AML-193 (cell line): ENCODE data around the gene MYL4.
A peak's percentile ranks its signal among the peaks of the same experiment; 100 is the strongest.
"Not testable (repeated sequence)": the region's sequence is repeated elsewhere in the genome, so short reads cannot be mapped to it uniquely, and the experiment has no call there.

Experiments
- DNase-seq, 2 experiments: peaks; one replicate each; lab custom pipeline; 2025; lab: John Stamatoyannopoulos, UW

MYL4 gene

DNA sequence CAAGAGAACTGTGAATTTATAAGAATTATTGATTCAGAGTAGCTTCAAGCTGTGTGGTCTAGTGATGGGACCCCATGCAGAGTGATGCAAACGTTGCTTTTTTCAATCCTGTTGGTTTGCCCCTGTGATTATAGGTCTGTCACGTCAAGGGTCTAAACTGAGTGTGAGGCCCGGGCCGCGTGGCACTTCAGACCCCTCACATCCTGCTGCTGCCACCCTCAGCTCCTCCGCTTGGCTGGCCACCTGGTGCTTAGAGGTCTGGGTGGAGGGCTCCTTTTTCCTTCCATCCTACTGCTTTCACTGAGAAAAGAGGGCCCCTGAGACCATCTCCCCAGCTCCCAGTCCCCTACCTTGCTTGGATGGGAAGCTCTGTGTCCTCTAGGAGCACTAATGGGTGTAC lies 12.0 kb downstream of the MYL4 start:
- no peak for DNase-seq

DNA sequence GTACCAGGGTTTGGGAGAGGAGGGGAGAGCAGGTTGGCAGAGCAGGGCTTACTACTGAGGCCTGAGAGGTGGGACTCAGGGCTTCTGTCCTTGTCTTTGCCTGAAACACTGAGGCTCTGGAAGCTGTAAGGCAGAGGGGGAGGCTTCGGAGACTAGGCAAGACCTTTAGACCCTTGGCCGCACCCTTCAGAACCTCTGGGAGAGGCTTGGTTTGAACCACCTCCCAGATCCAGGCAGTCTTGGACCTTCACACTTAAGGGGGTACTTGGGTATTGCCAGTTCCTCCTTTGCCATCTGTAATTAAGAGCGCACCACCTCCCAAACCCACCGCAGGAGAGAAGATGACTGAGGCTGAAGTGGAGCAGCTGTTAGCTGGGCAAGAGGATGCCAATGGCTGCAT lies 12.9 kb downstream of the MYL4 start:
- DNase-seq: no peak

DNA sequence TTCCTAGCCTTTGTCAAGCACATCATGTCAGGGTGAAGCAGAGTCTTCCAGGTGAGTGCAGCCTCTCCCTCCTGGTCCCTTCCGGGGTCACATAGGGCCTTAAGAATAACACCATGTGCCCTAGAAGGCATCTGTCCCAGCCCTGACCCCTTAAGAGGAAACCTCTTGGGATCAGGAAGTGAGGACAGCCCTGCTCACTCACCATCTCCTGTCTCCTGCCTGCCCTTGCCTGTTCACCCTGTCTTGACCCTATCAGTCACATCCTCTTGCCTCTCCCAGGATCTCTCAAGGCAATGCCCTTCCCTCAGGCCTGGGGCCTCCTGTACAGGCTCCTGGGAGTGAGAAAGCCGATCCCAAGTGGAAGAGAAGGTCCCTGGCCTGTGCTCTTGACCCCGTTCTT lies 13.9 kb downstream of the MYL4 start:
- DNase-seq: no peak

DNA sequence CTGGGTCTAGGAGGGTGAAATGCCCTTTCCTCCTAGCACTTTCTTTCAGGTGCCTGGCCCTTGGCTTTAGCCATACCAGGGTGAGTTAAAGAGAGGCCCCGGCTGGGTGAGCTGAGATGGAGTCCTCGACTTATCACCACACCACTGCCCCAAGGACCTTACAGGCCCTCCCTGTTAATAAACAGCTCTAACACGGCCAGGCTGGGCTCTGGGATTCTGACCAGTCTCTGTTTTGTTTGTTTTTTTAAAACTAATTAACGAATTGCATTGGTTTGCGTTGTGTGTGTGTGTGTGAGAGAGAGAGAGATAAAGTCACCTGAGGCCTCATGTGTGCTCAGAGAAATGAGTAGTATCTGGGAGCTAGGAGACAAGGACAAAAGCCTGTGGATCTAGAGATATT lies 14.3 kb downstream of the MYL4 start:
- no peak for DNase-seq

DNA sequence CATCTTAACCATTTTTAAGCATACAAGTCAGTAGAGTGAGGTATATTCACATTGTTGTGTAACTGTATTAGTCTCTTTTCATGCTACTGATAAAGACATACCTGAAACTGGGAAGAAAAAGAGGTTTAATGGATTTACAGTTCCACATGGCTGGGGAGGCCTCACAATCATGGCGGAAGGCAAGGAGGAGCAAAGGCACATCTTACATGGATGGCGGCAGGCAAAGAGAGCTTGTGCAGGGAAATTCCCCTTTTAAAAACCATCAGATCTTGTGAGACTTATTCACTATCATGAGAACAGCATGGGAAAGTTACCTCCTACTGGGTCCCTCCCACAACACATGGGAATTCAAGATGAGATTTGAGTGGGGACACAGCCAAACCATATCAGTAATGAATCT lies 14.9 kb downstream of the MYL4 start:
- DNase-seq: not testable (repeated sequence)

DNA sequence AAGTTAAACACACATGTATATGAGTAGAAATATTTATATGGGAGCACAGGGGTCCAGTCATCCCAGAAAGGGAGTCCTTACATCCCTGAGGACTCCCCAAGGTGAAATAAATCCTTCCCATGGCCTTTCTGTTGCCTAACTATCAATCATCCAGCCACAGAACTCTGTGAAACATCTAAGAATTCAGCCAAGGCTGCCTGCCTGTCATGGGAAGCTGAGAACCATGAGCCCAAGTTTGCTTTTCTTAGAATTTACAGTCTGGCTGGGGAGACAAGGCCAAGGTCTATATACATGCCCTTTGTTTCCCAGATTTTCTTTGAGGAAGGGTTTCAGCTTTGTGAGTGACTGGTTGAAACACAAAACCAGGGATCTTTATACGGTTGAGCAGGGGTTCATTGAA lies 15.8 kb downstream of the MYL4 start:
- no peak for DNase-seq

DNA sequence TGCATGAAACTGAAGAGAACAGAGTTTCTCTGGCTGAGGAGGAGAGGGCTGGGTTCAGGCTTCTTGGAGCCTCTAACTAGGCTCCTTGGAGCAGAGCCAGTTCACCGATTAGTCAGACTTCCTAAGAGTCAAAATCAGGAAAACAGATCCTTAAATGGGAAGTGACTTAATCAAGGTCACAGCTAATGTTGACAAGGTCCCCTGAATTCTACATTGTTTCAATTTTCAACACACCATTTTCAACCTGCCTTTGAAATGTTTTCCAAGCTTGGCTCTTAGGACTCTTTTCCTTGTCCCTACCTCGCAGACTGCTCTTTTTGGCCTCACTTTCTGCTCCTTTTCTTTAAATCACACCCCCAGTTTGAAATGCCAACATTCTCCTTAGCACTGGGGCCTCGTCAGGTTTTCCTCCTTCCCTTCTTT lies 16.3 kb downstream of the MYL4 start:
- DNase-seq: no peak

DNA sequence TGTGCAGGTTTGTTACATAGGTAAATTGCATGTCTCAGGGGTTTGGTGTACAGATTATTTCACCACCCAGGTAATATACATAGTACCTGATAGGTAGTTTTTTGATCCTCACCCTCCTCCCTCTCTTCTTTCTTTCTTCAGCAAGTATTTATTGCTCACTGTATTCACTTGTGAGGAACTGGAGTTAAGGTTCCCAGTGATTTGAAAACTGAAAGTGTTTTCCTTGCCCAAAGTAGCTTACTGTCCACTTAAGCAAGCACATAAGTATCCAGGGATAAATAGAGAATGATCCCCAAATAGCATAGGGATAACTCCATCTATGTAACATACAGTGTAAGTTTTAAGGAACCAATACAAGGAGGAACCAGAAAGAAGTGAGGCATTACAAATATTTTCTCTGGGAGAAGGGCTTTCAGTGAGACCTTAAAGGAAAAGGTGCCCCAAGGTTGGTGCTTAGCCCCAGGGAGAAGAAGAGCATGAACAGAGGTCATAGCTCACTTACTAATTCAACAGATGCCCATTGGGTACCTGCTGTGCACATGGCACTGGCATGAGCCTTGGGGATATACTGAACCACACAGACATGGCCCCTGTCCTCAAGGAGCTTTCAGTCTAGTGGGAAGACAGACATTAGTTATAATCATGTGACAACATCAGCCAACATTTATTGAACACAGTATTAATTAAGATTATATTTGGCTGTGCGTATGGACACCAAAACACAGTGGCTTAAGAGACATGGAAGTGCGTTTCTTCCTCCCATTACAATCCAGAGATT lies 17.0 kb downstream of the MYL4 start:
- DNase-seq: no peak

DNA sequence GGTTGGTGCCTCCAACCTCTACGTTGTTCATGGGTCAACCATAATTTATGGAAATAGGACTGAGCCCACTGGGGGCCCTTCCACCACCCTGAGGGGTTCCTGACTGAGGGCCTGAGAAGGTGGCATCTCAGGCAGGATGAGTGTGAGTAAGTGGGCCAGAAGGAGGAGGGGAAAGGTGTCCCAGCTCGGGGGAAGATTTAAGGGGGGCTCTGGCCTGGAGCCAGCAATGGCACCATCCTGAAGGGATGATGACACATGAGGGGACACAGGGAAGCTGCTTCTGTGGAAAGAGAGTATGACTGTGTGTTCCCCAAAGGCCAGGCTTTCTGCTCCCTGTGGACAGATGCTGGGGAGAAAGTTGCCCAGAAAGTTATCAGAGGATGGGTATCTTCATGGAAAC lies 18.7 kb downstream of the MYL4 start:
- DNase-seq: no peak

DNA sequence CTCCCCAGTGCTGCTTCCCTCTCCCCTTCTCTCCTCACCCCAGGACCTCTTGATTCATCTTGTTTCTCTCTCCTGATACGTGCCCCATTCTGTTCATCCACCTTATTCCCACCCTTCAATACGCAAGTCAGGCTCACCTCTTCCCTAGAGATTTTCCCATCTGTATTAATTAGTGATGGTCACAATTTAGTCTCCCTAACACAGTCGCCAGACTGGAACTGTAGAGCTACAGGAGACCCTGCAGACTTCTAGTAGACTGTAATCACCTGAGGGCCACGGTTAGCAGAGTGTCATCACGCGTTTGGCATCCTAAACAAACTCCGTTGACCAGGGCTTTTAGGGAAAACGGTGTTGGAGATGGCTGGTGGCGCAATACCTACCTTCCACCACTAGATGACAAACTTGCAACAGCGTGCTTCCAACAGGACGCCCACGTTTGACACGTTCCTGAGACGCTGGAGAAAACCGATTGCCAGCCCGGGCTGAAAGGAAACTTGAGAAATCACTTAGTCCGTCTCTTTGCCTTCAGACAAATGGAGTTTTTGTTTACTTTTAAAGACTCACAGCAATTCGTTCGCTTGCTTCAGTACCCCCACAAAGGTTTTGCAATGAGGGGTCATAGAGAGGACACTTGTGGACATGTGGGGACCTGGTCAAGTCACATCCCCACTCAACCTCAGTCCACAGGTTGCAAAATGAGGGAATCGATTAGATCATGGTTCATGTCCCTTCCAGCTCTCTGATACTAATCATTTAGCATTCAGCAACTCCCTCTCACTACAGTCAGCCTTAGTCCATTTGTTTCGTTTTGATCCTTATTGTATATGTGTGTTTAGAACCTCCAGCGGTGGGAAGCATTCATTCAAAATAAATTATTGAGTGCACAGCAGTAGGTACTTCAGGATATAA lies 20.6 kb downstream of the MYL4 start:
- DNase-seq: peak; percentile 94 to 95

DNA sequence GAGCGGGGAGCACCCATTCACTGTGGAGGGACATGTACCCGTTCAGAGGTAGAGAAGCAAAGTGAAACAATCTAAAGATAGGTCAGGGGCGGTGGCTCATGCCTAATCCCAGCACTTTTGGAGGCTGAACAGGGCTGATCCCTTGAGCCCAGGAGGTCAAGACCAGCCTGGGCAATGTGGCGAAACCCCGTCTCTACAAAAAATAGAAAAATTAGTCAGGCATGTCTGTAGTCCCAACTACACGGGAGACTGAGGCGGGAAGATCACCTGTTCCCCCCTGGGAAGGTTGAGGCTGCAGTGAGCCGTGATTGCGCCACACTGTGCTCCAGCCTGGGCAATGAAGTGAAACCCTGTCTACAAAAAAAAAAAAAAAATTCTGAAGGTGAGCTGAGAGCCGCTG lies 21.7 kb downstream of the MYL4 start:
- DNase-seq: no peak

DNA sequence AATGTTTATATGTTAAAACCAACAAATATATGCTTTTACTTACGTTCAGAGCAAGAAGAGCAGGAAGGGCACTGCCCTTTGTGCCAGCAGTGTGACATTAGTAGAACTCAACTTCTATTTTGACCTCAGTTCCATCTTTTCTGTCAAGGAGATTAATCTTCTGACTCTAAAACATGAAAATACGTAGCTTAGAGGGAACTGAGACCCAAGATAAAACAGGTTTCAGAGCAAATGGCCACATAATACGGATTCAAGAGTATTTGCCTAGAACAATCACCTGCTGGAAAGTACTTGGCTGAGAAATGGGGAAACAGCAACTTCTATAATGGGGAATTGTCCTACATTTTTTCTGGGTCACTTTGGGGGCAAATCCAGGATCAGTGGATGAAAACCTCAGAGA lies 22.2 kb downstream of the MYL4 start:
- DNase-seq: no peak

DNA sequence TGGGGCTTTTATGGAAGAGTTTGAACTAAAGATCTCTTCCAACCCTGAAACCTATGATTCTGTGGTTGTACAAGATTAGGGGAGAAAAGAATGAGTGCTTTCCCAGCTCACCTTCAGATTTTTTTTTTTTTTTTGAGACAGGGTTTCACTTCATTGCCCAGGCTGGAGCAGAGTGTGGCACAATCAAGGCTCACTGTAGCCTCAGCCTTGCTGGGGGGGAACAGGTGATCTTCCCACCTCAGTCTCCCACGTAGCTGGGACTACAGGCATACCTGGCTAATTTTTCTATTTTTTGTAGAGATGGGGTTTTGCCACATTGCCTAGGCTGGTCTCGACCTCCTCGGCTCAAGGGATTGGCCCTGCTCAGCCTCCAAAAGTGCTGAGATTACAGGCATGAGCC lies 22.7 kb downstream of the MYL4 start:
- no peak for DNase-seq

DNA sequence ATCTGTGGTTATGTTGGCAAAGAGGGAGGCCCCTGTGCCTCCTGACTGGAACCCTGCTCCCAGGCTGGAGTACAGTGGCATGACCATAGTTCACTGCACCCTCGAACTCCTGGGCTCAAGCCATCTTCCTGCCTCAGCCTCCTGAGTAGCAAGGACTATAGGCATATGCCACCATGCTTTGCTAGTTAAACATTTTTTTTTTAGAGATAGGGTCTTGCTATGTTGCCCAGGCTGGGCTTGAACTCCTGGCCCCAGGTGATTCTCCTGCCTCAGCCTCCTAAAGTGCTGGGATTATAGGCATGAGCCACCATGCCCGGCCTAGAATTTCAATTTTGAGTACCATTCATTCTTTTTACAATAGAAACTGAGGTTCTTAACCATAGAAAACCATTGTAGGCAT lies 23.3 kb downstream of the MYL4 start:
- no peak for DNase-seq

DNA sequence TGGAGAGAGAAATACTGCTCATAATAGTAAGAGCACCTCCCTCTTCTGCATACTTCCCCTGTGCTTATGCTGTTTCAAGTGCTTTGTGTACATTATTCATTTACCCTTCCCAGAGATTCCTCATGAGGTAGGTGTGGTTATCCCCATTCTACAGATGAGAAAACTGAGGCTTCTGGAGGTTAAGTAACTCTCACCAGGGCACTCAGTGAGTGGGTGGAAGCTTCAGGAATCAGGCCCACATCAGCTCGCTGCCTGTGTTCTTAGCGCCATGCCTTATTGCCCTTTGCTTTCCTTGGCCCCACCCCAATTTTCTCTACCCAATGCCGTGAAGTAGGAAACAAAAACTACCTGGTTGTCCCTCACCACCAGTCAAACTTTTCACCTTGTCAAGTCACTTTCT lies 26.4 kb downstream of the MYL4 start:
- DNase-seq: no peak

DNA sequence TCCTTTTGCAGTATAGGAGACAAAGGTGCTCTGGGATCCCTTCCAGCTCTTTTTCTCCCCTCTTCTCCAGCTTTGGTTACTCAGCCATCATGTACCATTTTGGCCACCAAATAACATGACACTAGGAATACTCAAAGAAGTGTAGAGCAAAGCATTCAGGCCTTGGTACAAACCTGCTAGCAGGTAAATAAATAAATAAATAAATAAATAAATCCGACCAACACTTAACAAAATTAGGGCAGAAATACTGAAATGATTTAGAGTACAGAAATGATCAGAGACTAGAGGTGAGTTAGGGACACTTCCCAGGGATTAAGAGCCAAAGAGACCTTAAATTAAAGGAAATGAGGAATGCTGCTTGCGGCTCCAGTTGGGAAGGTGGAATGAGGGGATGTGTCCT lies 26.8 kb downstream of the MYL4 start:
- DNase-seq: no peak

DNA sequence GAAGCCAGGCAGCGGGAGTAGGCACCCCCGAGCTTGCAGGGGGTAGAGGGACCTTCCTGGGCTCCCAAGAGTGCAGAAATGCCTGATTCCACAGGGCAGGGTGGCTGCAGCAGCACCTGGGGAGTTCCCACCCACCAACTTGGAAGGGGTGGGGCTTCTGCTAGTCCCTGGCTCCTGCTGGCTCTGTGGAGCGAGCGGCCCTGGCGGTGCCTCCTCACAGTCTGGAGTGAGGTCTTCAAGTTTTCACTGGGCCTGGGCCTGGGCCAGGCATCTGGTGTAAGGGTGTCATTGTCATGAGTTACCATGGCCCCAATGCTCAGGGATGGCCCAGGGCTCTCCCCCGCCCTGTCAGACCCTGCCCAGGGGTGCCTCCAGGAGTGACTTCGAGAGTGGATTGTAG lies 28.7 kb downstream of the MYL4 start:
- DNase-seq: no peak

DNA sequence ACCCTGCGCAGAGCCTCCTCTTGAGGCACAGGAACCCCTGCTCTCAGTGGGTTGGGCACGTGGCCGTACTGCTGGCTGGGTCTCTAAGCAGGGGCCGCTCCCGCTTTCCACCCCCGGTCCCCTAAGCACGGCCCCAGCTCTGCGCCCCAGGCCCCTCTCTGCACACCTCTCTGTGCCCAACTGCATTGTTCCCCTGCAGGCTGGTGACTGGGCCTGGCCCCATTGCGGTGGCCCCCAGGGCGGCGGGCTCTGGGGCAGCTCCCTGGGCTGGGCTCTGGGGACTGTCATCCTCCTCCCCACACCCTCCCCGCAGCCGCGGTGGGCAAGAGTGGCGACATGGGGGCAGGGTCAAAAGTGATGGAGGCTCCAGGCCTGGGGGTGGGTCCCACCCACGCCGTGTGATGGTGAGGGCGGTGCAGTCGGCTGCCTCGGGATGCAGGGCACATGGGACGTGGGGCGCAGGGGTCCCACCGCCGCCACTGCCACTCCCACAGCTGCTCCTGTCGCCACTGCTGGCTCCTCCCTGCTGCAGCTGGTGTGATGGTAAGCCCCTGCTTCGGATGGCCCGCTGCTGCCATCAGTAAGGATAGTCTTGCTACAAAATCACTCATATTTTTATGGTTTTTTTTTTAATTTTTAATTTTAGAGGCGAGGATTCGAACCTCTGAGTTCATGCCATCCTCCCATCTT lies 29.3 kb downstream of the MYL4 start:
- no peak for DNase-seq

DNA sequence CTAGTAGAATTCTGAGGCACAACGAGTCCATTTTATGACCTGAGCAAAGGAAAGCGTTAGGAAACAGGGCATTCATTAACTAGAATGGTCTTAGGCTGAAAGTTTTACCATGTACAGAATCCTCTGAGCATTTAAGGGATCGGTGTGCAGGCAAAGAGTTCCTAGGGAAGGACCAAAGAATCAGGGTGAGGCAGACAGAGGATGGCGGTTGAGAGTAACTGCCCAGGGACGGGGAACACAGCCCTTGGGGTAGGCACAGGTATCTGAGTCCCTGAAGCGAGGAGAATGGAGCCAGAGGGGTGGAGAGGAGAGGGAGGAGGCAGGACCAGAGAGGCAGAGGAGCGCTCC lies 30.4 kb downstream of the MYL4 start:
- no peak for DNase-seq

DNA sequence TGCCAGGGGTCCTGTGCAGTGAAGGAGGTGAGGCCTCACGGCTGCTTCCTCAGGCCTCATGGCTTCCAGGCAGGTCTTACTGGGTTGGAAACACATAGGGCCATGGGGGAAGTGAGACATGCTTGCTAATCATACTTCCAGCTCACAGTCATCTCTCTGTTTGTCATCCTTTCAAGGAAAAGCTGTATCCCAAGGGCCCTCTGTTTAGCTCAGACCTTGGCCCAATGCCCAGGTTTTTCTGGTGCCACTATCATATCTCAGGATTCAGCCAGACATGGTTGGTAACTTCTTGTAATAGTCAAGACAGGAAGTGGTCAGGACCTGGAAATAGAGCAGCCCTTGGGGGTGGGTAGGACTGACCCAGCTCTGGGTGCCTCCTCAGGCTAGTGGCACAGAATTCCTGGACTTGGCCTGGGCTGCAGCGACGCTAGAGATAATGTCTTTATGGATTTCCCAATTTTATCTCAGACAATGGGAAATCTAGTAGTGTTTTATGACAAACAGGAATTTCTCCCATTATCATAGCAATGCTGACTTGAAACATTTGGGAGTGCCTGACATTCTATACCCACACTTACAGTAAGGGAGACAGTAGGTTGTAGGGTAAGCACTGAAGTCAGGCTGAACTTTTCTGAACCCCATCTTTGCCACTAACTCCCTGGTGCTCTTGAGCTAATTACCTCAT lies 31.0 kb downstream of the MYL4 start:
- peak; percentile 89 to 93 for DNase-seq

DNA sequence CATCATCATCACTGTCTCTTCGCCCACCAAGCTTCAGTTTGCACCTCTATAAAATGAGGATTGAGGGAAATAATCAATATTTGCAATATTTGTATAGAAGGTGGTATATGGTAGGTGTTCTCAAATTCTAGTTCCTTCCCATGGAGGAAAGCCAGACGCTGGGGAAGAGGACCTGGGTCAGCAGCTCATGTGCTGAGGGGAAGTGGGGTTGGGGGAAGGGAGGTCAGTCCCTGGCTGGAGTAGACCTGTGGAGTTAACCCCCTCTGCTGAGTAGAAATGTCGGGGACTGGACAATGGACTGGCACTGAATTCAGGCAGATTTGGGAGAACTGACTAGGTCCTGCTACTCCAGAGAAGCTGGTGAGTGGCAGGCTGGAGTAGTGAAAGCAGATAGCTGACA lies 31.7 kb downstream of the MYL4 start:
- DNase-seq: no peak

DNA sequence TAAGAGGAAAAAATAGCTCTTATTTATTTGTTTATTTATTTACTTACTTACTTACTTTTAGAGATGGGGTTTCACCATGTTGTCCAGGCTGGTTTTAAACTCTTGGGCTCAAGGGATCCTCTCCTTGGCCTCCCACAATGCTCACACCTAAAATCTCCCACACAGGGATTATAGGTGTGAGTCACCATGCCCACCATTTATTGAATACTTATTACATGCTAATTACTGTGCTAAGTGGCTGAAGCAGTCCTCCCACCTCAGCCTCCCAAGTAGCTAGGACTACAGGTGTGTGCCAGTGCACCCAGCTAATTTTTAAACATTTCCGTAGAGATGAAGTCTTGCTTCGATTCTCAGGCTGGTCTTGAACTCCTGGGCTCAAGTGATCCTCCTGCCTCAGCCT lies 33.5 kb downstream of the MYL4 start:
- DNase-seq: no peak
